ENCODE data around the gene MAML3. TPM values are rescaled to one million over a fixed set of nuclear protein-coding genes. Genes with fewer than 3 reads are reported as not detected.

Gene MAML3
- total RNA-seq, 1 donor = 6.5 TPM

DNA sequence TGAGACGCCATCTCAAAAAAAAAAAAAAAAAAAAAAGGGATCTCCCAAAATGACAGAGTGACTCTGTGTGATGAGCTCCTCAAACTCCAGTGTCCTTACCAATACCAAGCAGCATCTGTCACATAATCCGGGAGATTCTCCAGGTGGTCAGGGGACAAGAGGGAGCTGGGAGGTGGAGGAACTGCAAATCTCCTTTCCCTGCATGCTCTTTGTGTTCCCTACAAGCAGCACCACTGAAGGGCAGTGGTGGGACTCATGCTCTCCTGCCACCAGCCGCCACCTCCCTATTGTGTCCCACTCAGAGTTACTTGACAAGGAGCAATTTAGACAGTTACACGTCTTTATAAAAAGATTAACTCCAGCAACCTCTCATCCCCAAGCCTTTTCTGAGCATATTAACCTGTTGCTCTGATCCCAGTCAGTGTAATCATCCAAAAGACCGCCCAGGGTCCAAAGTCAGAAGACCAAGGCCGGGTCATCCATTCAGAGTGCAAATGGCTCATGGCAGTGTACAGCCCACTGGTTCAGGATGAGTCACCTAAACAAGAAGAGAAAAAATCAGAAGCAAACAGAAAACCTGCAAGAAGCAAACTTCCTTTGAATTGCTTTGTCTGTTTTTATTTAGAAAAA is 464.8 kb downstream of the MAML3 start:
- DNase-seq (ENCODE audit: low read depth) = no peak
- TF ChIP-seq, protein P1, sequence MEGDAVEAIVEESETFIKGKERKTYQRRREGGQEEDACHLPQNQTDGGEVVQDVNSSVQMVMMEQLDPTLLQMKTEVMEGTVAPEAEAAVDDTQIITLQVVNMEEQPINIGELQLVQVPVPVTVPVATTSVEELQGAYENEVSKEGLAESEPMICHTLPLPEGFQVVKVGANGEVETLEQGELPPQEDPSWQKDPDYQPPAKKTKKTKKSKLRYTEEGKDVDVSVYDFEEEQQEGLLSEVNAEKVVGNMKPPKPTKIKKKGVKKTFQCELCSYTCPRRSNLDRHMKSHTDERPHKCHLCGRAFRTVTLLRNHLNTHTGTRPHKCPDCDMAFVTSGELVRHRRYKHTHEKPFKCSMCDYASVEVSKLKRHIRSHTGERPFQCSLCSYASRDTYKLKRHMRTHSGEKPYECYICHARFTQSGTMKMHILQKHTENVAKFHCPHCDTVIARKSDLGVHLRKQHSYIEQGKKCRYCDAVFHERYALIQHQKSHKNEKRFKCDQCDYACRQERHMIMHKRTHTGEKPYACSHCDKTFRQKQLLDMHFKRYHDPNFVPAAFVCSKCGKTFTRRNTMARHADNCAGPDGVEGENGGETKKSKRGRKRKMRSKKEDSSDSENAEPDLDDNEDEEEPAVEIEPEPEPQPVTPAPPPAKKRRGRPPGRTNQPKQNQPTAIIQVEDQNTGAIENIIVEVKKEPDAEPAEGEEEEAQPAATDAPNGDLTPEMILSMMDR (IDR thresholded peaks at IDR 0.05; ENCODE audit: insufficient read depth, low read depth, low read length) = no peak

DNA sequence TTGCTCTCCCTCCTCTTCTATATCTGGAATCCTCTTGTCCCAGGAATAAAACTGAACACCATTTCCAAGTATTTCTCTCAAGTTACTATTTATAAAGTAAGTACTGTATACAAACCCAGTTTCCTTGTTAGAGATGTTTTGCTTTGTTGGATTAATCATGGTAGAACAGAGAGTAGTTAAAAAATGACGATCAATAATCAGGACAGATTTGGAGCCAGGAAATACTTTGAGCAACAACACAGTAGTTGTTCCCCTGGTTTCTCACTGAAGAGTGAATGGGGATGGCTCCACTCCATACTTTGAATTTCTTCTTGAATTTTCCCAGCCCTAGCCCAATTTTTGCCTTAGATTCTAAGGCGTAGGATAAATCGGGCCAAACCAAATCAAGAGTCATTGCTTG is 467.0 kb downstream of the MAML3 start:
- TF ChIP-seq, protein P1 (IDR thresholded peaks at IDR 0.05; ENCODE audit: insufficient read depth, low read depth, low read length) = no peak

More for the DNA sequence above, 464.8 kb downstream of the MAML3 start:
- no peak overlapping the region for H3K4me3 ChIP-seq (ENCODE audit: low read depth, low read length)

DNA sequence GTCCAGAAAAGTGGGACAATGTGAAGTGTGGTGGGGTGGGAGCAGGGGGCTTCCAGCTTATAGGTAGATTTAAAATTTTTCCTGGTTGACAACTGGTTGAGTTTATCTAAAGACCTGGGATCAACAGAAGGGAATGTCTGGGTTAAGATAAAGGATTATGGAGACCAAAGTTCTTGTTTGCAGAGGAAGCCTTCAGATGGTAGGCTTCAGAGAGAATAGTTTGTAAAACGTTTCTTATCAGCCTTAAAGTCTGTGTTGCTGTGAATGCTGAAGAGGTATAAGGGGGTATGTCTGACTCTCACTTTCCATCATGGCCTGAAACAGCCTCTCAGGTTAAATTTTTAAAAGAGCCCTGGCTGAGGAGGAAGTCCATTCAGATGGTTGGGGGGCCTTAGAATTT is 467.9 kb downstream of the MAML3 start:
- no peak overlapping the region for H3K4me3 ChIP-seq (ENCODE audit: low read depth, low read length)
- TF ChIP-seq, protein P1 (IDR thresholded peaks at IDR 0.05; ENCODE audit: insufficient read depth, low read depth, low read length) = no peak
- DNase-seq (ENCODE audit: low read depth) = no peak

More for the DNA sequence above, 467.0 kb downstream of the MAML3 start:
- no peak for DNase-seq (ENCODE audit: low read depth)
- H3K4me3 ChIP-seq (ENCODE audit: low read depth, low read length) = no peak overlapping the region

DNA sequence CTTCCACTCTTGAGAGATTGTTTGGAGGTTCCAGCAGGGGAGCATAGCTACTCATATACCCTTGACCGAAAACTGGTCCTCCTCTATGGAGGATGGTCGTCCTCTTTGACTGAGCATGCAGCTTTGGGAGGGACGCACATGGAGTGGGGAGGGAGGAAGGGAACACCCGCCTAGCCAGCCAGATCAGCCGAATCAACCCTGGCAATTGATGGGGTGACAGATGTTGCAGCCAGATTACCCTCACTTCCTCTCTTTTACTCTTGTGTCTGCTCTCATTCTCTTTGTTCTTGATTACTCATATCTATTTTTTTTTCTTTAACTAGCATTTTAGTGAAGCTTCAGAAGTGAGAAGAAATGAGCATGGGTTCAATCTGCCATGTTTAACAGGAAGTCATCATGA is 468.8 kb downstream of the MAML3 start:
- no peak overlapping the region for H3K4me3 ChIP-seq (ENCODE audit: low read depth, low read length)
- TF ChIP-seq, protein P1 (IDR thresholded peaks at IDR 0.05; ENCODE audit: insufficient read depth, low read depth, low read length) = no peak
- no peak for DNase-seq (ENCODE audit: low read depth)

DNA sequence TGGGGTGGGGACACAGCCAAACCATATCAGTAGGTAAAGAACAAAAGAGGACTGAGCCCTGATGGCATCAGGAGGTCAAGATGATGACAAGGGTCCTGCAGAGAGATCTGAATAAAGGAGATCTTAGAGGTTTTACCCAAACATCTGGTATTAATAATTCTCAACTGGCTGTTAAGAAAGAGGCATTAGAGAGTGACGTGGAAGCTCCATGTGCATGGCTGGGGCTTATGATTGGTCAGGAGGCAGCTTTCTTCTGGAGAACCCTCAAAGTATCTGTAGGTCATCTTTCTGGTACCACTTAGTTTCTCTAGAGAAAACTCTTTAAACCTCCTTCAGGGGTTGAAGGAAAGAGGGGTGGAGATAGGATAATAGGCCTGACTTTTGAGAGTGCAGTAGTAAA is 469.6 kb downstream of the MAML3 start:
- TF ChIP-seq, protein P1 (IDR thresholded peaks at IDR 0.05; ENCODE audit: insufficient read depth, low read depth, low read length) = no peak
- no peak overlapping the region for H3K4me3 ChIP-seq (ENCODE audit: low read depth, low read length)
- peak; percentile 31 for DNase-seq (ENCODE audit: low read depth)

DNA sequence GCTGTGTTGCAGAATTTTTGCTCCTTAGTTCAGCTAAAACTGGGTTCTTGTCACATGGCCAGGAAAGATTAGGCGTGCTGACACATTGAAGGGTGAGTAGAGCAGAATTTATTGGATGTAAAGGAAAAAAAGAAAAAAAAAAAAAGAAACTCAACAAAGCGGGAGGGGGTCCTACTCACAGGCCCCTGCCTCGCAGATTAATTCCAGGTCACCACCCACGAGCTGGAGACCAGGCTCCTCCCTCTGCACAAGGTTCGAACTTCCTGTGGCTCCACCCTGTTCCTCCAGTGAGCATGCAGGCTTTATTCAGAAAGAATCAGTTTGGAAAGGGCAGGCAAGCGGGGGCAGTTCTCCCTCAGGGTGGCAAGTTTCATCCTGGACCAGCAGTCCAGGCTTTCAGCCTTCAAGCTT is 471.2 kb downstream of the MAML3 start:
- TF ChIP-seq, protein P1 (IDR thresholded peaks at IDR 0.05; ENCODE audit: insufficient read depth, low read depth, low read length) = no peak
- DNase-seq (ENCODE audit: low read depth) = no peak
- no peak overlapping the region for H3K4me3 ChIP-seq (ENCODE audit: low read depth, low read length)

DNA sequence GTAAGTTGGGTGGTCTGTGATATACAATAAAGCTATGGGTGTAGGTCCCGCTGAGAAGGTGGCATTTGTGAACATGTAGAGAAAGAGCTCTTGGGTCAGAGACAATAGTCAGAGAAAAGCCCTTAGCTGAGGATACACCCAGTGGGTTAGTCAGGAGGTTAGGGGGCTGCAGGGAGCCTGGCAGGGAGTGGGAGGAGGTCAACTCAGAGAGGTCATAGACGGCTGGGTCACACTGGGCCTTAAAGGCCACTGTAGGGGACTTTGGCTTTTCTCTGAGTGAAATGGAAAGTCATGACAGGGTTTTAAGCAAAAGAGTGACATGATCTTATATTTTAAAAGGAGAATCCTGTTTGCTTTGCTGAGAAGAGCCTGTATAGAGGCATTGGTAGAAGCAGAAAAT is 471.7 kb downstream of the MAML3 start:
- DNase-seq (ENCODE audit: low read depth) = no peak
- no peak overlapping the region for H3K4me3 ChIP-seq (ENCODE audit: low read depth, low read length)
- TF ChIP-seq, protein P1 (IDR thresholded peaks at IDR 0.05; ENCODE audit: insufficient read depth, low read depth, low read length) = no peak

Measured in fibroblast of villous mesenchyme (primary cell).